ENCODE data around the gene SDHA.
"Not testable (repeated sequence)": the region's sequence is repeated elsewhere in the genome, so short reads cannot be mapped to it uniquely, and the experiment has no call there.

GRCh38 chr5:251538-251937 is 33.4 kb downstream of the SDHA start:
- not testable (repeated sequence) for TF ChIP-seq POLR2A (IDR thresholded peaks at IDR 0.05; ENCODE audit: extremely low read depth, insufficient read length); CTCF (IDR thresholded peaks at IDR 0.05; ENCODE audit: low read depth, low read length)

Measured in NB4 (cell line).